NB4 (cell line): Measurements from ENCODE around the gene UBE2D3.

ENCODE experiments used
- MAX ChIP-seq: IDR thresholded peaks from 2 replicates; pipeline ENCODE4 v1.6.1; 2011; ENCODE audit warnings: low read depth, low read length
- MYC ChIP-seq: IDR thresholded peaks from 2 replicates; pipeline ENCODE4 v1.6.1; 2011; ENCODE audit warnings: low read depth, low read length
- POLR2A ChIP-seq: IDR thresholded peaks from 2 replicates; pipeline ENCODE4 v1.6.1; 2011; ENCODE audit warnings: mild to moderate bottlenecking; ENCODE audit not compliant: insufficient read length; ENCODE audit errors: extremely low read depth
- TF ChIP-seq, protein P1 (sequence below): IDR thresholded peaks from one replicate; pipeline ENCODE4 v1.5.1; 2012; ENCODE audit warnings: low read depth, low read length

DNA sequence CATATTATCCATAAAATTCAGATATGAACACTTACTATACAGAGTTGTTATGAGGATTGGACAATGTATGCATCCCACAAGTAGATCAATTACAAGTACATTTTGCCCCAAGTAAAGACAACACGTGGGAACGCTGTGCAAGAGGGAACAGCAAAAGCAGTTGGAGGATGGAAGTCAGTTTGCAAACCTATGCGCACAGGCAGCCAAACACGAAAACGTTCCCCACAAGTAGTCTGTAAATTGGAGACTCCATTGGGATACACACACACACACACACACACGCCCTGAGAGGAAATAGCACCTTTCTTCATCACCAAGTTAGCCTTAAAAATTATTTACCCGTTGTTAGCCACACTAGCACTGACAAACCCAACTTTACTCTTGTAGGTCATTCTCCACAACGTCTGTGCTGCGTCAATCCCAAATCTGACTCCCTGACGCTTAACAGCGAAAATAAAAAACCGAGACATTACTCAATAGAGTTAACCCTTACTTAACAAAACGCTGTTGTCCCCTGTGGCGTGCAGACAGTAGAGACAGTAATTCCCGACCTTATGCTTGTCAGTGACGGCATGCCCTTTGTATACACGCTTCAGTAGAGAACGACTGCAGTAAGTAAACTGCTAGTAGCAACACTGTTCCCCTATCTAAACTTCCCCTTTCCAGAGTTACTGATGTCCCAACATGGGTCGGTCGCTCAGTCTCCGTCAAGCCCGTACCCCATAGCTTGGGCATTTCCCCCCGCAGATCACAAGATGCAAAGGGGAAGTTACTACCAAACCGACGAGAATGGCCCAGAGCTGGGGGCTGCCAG lies 67.3 kb downstream of the UBE2D3 start:
- no peak for TF ChIP-seq POLR2A
- TF ChIP-seq, protein P1, sequence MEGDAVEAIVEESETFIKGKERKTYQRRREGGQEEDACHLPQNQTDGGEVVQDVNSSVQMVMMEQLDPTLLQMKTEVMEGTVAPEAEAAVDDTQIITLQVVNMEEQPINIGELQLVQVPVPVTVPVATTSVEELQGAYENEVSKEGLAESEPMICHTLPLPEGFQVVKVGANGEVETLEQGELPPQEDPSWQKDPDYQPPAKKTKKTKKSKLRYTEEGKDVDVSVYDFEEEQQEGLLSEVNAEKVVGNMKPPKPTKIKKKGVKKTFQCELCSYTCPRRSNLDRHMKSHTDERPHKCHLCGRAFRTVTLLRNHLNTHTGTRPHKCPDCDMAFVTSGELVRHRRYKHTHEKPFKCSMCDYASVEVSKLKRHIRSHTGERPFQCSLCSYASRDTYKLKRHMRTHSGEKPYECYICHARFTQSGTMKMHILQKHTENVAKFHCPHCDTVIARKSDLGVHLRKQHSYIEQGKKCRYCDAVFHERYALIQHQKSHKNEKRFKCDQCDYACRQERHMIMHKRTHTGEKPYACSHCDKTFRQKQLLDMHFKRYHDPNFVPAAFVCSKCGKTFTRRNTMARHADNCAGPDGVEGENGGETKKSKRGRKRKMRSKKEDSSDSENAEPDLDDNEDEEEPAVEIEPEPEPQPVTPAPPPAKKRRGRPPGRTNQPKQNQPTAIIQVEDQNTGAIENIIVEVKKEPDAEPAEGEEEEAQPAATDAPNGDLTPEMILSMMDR = no peak
- TF ChIP-seq MAX = peak; percentile 44; the same call in 1 of the 2 replicates
- peak; percentile 80; the same call in 1 of the 2 replicates for TF ChIP-seq MYC
